WTC11 (cell line): Measurements from ENCODE around the gene CCDC107.

Source experiments
- ESRRA ChIP-seq: sonication (generic); formaldehyde crosslinking; IDR thresholded peaks from 2 replicates; pipeline ENCODE4 v1.8.1; 2022; ENCODE audit warnings: mild to moderate bottlenecking, missing genetic modification reagents, borderline replicate concordance
- IRF2 ChIP-seq: sonication (generic); formaldehyde crosslinking; IDR thresholded peaks from 2 replicates; pipeline ENCODE4 v1.8.0; 2022; ENCODE audit warnings: low read depth, missing genetic modification reagents, borderline replicate concordance
- ZNF121 ChIP-seq: sonication (generic); formaldehyde crosslinking; IDR thresholded peaks from 2 replicates; pipeline ENCODE4 v1.8.0; 2023; ENCODE audit warnings: missing genetic modification reagents
- TF ChIP-seq, protein P1 (sequence below): sonication (generic); formaldehyde crosslinking; IDR thresholded peaks from 2 replicates; pipeline ENCODE4 v1.8.1; 2023; ENCODE audit warnings: mild to moderate bottlenecking, missing genetic modification reagents

DNA sequence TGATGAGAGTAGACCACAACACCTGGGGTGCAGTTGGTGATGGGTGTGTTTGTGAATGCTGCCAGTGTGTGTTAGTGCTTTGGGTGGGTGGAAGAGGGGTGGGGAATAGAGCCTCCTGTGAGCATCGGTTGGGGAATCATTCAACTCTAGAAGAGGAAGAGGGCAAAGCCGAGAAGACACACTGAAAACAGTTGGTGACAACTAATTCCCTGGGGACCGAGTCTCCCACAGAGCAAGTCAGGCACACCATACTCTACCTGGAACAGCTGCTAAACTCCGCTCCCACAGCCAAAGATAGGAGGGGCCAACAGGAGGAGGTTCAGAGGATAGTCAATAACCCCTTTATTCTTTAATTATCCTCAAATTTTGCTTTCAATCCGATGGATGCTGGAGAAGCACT, 8.5 kb downstream of the CCDC107 start:
- TF ChIP-seq, protein P1, sequence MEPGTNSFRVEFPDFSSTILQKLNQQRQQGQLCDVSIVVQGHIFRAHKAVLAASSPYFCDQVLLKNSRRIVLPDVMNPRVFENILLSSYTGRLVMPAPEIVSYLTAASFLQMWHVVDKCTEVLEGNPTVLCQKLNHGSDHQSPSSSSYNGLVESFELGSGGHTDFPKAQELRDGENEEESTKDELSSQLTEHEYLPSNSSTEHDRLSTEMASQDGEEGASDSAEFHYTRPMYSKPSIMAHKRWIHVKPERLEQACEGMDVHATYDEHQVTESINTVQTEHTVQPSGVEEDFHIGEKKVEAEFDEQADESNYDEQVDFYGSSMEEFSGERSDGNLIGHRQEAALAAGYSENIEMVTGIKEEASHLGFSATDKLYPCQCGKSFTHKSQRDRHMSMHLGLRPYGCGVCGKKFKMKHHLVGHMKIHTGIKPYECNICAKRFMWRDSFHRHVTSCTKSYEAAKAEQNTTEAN (CRISPR knock-in tag), result no peak
- TF ChIP-seq ESRRA (CRISPR knock-in tag) (no peak), ZNF121 (CRISPR knock-in tag) (no peak), IRF2 (no peak)
